Measurements from ENCODE around the gene PPL. TPM values are rescaled to one million over a fixed set of nuclear protein-coding genes. Genes with fewer than 3 reads are reported as not detected.

The PPL gene
- total and polyA plus RNA-seq, 7 experiments from 2014 or later = 0.15 to 0.47 TPM; not detected in 5

- ChIA-PET POLR2A (no interaction called here), CTCF (no interaction called here)
- Histone ChIP-seq H3K27me3 (ENCODE audit: control insufficient read depth in 2 of 2, insufficient read depth in 2 of 2, low read length in 2 of 2) (no peaks in the 10 kb centered on the region), H3K4me3 (ENCODE audit: low read length) (no peak overlapping the region), H3K27ac (ENCODE audit: low read depth, low read length) (no peak overlapping the region), H3K4me1 (ENCODE audit: control insufficient read depth in 2 of 2, insufficient read depth in 2 of 2, low read length in 2 of 2) (no peaks in the 10 kb centered on the region), H3K9me3 (ENCODE audit: control insufficient read depth in 2 of 3, low read length in 3 of 3) (no peaks in the 10 kb centered on the region), H3K36me3 (ENCODE audit: control insufficient read depth in 2 of 3, insufficient read depth in 3 of 3, low read length in 3 of 3) (no peaks in the 10 kb centered on the region)
- H3K9me3 Mint-ChIP-seq = peaks cover 0 to 3% (median 0%) of the 10 kb centered on the region in 11 donors
- ATAC-seq (no peak), DNase-seq (no peak)
- peaks cover 0 to 8% (median 0%) of the 10 kb centered on the region in 7 donors for H3K4me1 Mint-ChIP-seq
- H3K27me3 Mint-ChIP-seq = peaks cover 0 to 26% (median 9%) of the 10 kb centered on the region in 5 donors
- no peaks in the 10 kb centered on the region for H3K36me3 Mint-ChIP-seq
- no peak overlapping the region for H3K27ac Mint-ChIP-seq
- H3K4me3 Mint-ChIP-seq = no peak overlapping the region
- intact Hi-C loops (cut with micrococcal nuclease) = loop anchor here (10.0 kb wide), 4 partner anchors 255 to 985 kb away; partner anchors contain the start of genes DNAJA3 (in 1 of the 2) and NUDT16L1 (in 1 of the 2)
Measured at GRCh38 chr16:4949986-4950385, 13.0 kb upstream of the PPL start.

- no peaks in the 10 kb centered on the region for H3K36me3 ChIP-seq (ENCODE audit: control insufficient read depth in 2 of 3, insufficient read depth in 3 of 3, low read length in 3 of 3)
- ATAC-seq (no peak), DNase-seq (no peak)
- no peak overlapping the region for H3K4me3 Mint-ChIP-seq
- peaks cover 0 to 9% (median 0%) of the 10 kb centered on the region in 7 donors for H3K4me1 Mint-ChIP-seq
- no peak overlapping the region for H3K27ac Mint-ChIP-seq
- H3K9me3 ChIP-seq (ENCODE audit: control insufficient read depth in 2 of 3, low read length in 3 of 3) = no peaks in the 10 kb centered on the region
- POLR2A ChIA-PET = no interaction called here
- no peak overlapping the region for H3K27ac ChIP-seq (ENCODE audit: low read depth, low read length)
- no peaks in the 10 kb centered on the region for H3K27me3 ChIP-seq (ENCODE audit: control insufficient read depth in 2 of 2, insufficient read depth in 2 of 2, low read length in 2 of 2)
- intact Hi-C loops (cut with micrococcal nuclease) = no loop called here
- H3K4me1 ChIP-seq (ENCODE audit: control insufficient read depth in 2 of 2, insufficient read depth in 2 of 2, low read length in 2 of 2) = no peaks in the 10 kb centered on the region
- peaks cover 0 to 3% (median 0%) of the 10 kb centered on the region in 11 donors for H3K9me3 Mint-ChIP-seq
- H3K27me3 Mint-ChIP-seq = peaks cover 0 to 28% (median 5%) of the 10 kb centered on the region in 5 donors
- no peaks in the 10 kb centered on the region for H3K36me3 Mint-ChIP-seq
- CTCF ChIA-PET = no interaction called here
- H3K4me3 ChIP-seq (ENCODE audit: low read length) = no peak overlapping the region
Measured at GRCh38 chr16:4948903-4949766, 12.2 kb upstream of the PPL start.

GRCh38 chr16:4947722-4948503 is 11.0 kb upstream of the PPL start:
- ATAC-seq (no peak), DNase-seq (no peak)
- Histone ChIP-seq H3K27me3 (ENCODE audit: control insufficient read depth in 2 of 2, insufficient read depth in 2 of 2, low read length in 2 of 2) (no peaks in the 10 kb centered on the region), H3K4me1 (ENCODE audit: control insufficient read depth in 2 of 2, insufficient read depth in 2 of 2, low read length in 2 of 2) (no peaks in the 10 kb centered on the region), H3K27ac (ENCODE audit: low read depth, low read length) (no peak overlapping the region), H3K9me3 (ENCODE audit: control insufficient read depth in 2 of 3, low read length in 3 of 3) (no peaks in the 10 kb centered on the region), H3K4me3 (ENCODE audit: low read length) (no peak overlapping the region), H3K36me3 (ENCODE audit: control insufficient read depth in 2 of 3, insufficient read depth in 3 of 3, low read length in 3 of 3) (no peaks in the 10 kb centered on the region)
- ChIA-PET CTCF (interaction anchor here (1.0 kb wide), 1 partner anchor 9 kb away, joined by 3 read pairs; no protein-coding TSS in a partner anchor), POLR2A (no interaction called here)
- Mint-ChIP-seq H3K36me3 (no peaks in the 10 kb centered on the region), H3K9me3 (peaks cover 0 to 3% (median 0%) of the 10 kb centered on the region in 11 donors), H3K27ac (no peak overlapping the region), H3K27me3 (peaks cover 0 to 23% (median 5%) of the 10 kb centered on the region in 5 donors), H3K4me1 (peaks cover 0 to 9% (median 0%) of the 10 kb centered on the region in 7 donors), H3K4me3 (no peak overlapping the region)
- intact Hi-C loops (cut with micrococcal nuclease) = no loop called here

GRCh38 chr16:4946917-4947316 is 10.0 kb upstream of the PPL start:
- ChIA-PET CTCF (no interaction called here), POLR2A (no interaction called here)
- H3K27ac Mint-ChIP-seq = no peak overlapping the region
- no peak overlapping the region for H3K4me3 Mint-ChIP-seq
- no peaks in the 10 kb centered on the region for H3K36me3 Mint-ChIP-seq
- no peaks in the 10 kb centered on the region for H3K9me3 ChIP-seq (ENCODE audit: control insufficient read depth in 2 of 3, low read length in 3 of 3)
- peaks cover 0 to 3% (median 0%) of the 10 kb centered on the region in 11 donors for H3K9me3 Mint-ChIP-seq
- no peak for DNase-seq
- no peak for ATAC-seq
- intact Hi-C loops (cut with micrococcal nuclease) = no loop called here
- no peaks in the 10 kb centered on the region for H3K27me3 ChIP-seq (ENCODE audit: control insufficient read depth in 2 of 2, insufficient read depth in 2 of 2, low read length in 2 of 2)
- H3K27ac ChIP-seq (ENCODE audit: low read depth, low read length) = no peak overlapping the region
- H3K4me3 ChIP-seq (ENCODE audit: low read length) = no peak overlapping the region
- H3K4me1 Mint-ChIP-seq = peaks cover 0 to 9% (median 0%) of the 10 kb centered on the region in 7 donors
- H3K4me1 ChIP-seq (ENCODE audit: control insufficient read depth in 2 of 2, insufficient read depth in 2 of 2, low read length in 2 of 2) = no peaks in the 10 kb centered on the region
- H3K36me3 ChIP-seq (ENCODE audit: control insufficient read depth in 2 of 3, insufficient read depth in 3 of 3, low read length in 3 of 3) = no peaks in the 10 kb centered on the region
- peaks cover 0 to 23% (median 5%) of the 10 kb centered on the region in 5 donors for H3K27me3 Mint-ChIP-seq

GRCh38 chr16:4945560-4946502 is 8.9 kb upstream of the PPL start:
- Mint-ChIP-seq H3K36me3 (no peaks in the 10 kb centered on the region), H3K4me1 (peaks cover 0 to 9% (median 0%) of the 10 kb centered on the region in 7 donors), H3K27me3 (peaks cover 0 to 23% (median 5%) of the 10 kb centered on the region in 5 donors), H3K9me3 (peaks cover 0 to 3% (median 0%) of the 10 kb centered on the region in 11 donors), H3K4me3 (no peak overlapping the region), H3K27ac (no peak overlapping the region)
- ChIA-PET CTCF (no interaction called here), POLR2A (no interaction called here)
- Histone ChIP-seq H3K4me3 (ENCODE audit: low read length) (no peak overlapping the region), H3K36me3 (ENCODE audit: control insufficient read depth in 2 of 3, insufficient read depth in 3 of 3, low read length in 3 of 3) (no peaks in the 10 kb centered on the region), H3K27ac (ENCODE audit: low read depth, low read length) (no peak overlapping the region), H3K27me3 (ENCODE audit: control insufficient read depth in 2 of 2, insufficient read depth in 2 of 2, low read length in 2 of 2) (no peaks in the 10 kb centered on the region), H3K9me3 (ENCODE audit: control insufficient read depth in 2 of 3, low read length in 3 of 3) (no peaks in the 10 kb centered on the region), H3K4me1 (ENCODE audit: control insufficient read depth in 2 of 2, insufficient read depth in 2 of 2, low read length in 2 of 2) (no peaks in the 10 kb centered on the region)
- DNase-seq = no peak
- no peak for ATAC-seq
- intact Hi-C loops (cut with micrococcal nuclease) = no loop called here
